Spleen (tissue), 11 donors: ENCODE results near the gene DOCK6. TPM values are rescaled to one million over a fixed set of nuclear protein-coding genes. Genes with fewer than 3 reads are reported as not detected.

Experiments used
- DNase-seq: peaks from one replicate; pipeline ENCODE4 v3.0.0-alpha.2; 2020
- H3K27ac ChIP-seq, 8 donors: fragments of 200-600 bp; sonication (generic) in 7 of 8; 1 replicate in 4 of 8; 2 replicates in 4 of 8; pipeline versions ENCODE4 v1.5.0 to v1.8.0; 2016 to 2021; ENCODE audit warnings: inconsistent platforms in 4 of 8, mild to moderate bottlenecking in 4 of 8, moderate library complexity in 1 of 8
- H3K27me3 ChIP-seq, 7 donors: fragments of 200-600 bp; sonication (generic) in 6 of 7; replicated peaks in 1 of 7; 1 replicate in 4 of 7; 2 replicates in 3 of 7; pipeline versions ENCODE4 v1.5.0 to v1.8.0; 2016 to 2021; ENCODE audit warnings: inconsistent platforms in 3 of 7, mild to moderate bottlenecking in 1 of 7
- H3K36me3 ChIP-seq, 6 donors: fragments of 200-600 bp; sonication (generic) in 5 of 6; 1 replicate in 4 of 6; 2 replicates in 2 of 6; pipeline versions ENCODE4 v1.5.0 to v1.8.0; 2016 to 2021; ENCODE audit warnings: inconsistent platforms in 2 of 6
- H3K4me1 ChIP-seq, 6 donors: fragments of 200-600 bp; sonication (generic) in 5 of 6; 1 replicate in 3 of 6; 2 replicates in 3 of 6; pipeline versions ENCODE4 v1.5.0 to v1.8.0; 2016 to 2021; ENCODE audit warnings: inconsistent platforms in 3 of 6
- H3K4me3 ChIP-seq, 8 donors: fragments of 200-600 bp; sonication (generic) in 7 of 8; 1 replicate in 4 of 8; 2 replicates in 4 of 8; pipeline versions ENCODE4 v1.5.0 to v1.8.0; 2016 to 2021; ENCODE audit warnings: inconsistent platforms in 4 of 8, mild to moderate bottlenecking in 4 of 8, moderate library complexity in 2 of 8
- H3K9me3 ChIP-seq, 8 donors: fragments of 200-600 bp; sonication (generic) in 7 of 8; 1 replicate in 4 of 8; 2 replicates in 4 of 8; pipeline versions ENCODE4 v1.5.0 to v1.8.0; 2016 to 2021; ENCODE audit warnings: inconsistent platforms in 4 of 8
- POLR2A ChIP-seq, 3 donors: fragments of 450-650 bp; IDR thresholded peaks; one replicate each; pipeline ENCODE4 v1.5.1; 2017; ENCODE audit warnings: antibody characterized with exemption in 3 of 3, mild to moderate bottlenecking in 1 of 3
- POLR2AphosphoS5 ChIP-seq, 3 donors: sonication (generic); formaldehyde crosslinking; IDR thresholded peaks; one replicate each; pipeline ENCODE4 v1.5.1; 2017; ENCODE audit warnings: antibody characterized with exemption in 3 of 3
- WGBS, 5 donors: extraction: QIAGEN DNeasy Blood & Tissue Kit in 3 of 5; methylation state at CpG; one replicate each; pipeline versions ENCODE4 v1.1.5 to v1.1.7; 2013 to 2018; 5-methylcytosine and 5-hydroxymethylcytosine counted together
- intact Hi-C: fragments of 100-400 bp; cut with DNase I; formaldehyde crosslinking; loops from one replicate; pipeline ENCODE4 v1.15.0; 2023; ENCODE audit warnings: low total_unique reads
- polyA plus RNA-seq, 3 donors: library from polyadenylated mRNA; stranded (reverse); fragments of 200-250 nt; gene quantifications; one replicate each; pipeline ENCODE4 v1.2.1, GENCODE V29; 2013
- total RNA-seq, 7 donors: library from RNA; depleted of rRNA in 3 of 7; stranded (reverse); fragments of >200 nt in 3 of 7; fragmentation: NEBNext Ultra II Directional in 4 of 7; extraction: Animal tissue kit (Norgen Biotek cat#: 25700) in 4 of 7; gene quantifications; one replicate each; pipeline versions ENCODE4 v1.1.0 to v1.2.1, GENCODE V29; 2016 to 2021
- TF ChIP-seq, protein P1 (sequence below), 11 experiments: fragments of 200-600 bp in 7 of 11; fragments of 450-650 bp in 4 of 11; sonication (generic) in 4 of 11; IDR thresholded peaks in 8 of 11; conservative IDR thresholded peaks in 3 of 11; 1 replicate in 7 of 11; 2 replicates in 4 of 11; pipeline versions ENCODE4 v1.4.0 to v1.8.0; 2016 to 2021; ENCODE audit warnings: antibody characterized with exemption in 11 of 11, inconsistent platforms in 4 of 11, mild to moderate bottlenecking in 1 of 11
- donor health status: healthy with polysubstance abuse.
- donor health status: DM: no; HTN: no; CAD: no; lungs with moderate emphysema.
- donor health status: DM: no; HTN: no; CAD: no.
- donor health status: Bipolar disorder and iron deficiency.
- donor health status: healthy.
- donor health status: DM: no; HTN: no; CAD: no.
- donor health status: DM: yes; HTN: yes; CAD: no.

The DOCK6 gene
- total and polyA plus RNA-seq, 10 donors = 12.5 to 105 (median 47.7) TPM

GRCh38 chr19:11204076-11204602 is 58.2 kb downstream of the DOCK6 start:
- TF ChIP-seq, protein P1, sequence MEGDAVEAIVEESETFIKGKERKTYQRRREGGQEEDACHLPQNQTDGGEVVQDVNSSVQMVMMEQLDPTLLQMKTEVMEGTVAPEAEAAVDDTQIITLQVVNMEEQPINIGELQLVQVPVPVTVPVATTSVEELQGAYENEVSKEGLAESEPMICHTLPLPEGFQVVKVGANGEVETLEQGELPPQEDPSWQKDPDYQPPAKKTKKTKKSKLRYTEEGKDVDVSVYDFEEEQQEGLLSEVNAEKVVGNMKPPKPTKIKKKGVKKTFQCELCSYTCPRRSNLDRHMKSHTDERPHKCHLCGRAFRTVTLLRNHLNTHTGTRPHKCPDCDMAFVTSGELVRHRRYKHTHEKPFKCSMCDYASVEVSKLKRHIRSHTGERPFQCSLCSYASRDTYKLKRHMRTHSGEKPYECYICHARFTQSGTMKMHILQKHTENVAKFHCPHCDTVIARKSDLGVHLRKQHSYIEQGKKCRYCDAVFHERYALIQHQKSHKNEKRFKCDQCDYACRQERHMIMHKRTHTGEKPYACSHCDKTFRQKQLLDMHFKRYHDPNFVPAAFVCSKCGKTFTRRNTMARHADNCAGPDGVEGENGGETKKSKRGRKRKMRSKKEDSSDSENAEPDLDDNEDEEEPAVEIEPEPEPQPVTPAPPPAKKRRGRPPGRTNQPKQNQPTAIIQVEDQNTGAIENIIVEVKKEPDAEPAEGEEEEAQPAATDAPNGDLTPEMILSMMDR (IDR thresholded peaks at IDR 0.05 in 8 of 11, conservative IDR thresholded peaks at IDR 0.05 in 3 of 11) = peak in 6 of 11 experiments; percentile 21 to 56 (median 43)
- TF ChIP-seq POLR2AphosphoS5 (IDR thresholded peaks at IDR 0.05) = no peak
- intact Hi-C loops = loop anchor here (5.0 kb wide), 2 partner anchors 77 to 167 kb away; no protein-coding TSS in a partner anchor
- Histone ChIP-seq H3K36me3 (peaks cover 0 to 52% (median 5%) of the 10 kb centered on the region in 6 donors), H3K27me3 (no peaks in the 10 kb centered on the region), H3K9me3 (no peaks in the 10 kb centered on the region), H3K4me1 (peaks cover 0 to 26% (median 10%) of the 10 kb centered on the region in 6 donors), H3K4me3 (no peak overlapping the region), H3K27ac (peak overlapping the region in 7 of 8 donors; percentile 20 to 74 (median 70))
- WGBS, 5 donors = 66 to 83% (median 80%) methylated on average over 8 to 9 of the region's 9 CpGs
- DNase-seq = no peak

GRCh38 chr19:11203194-11204075 is 58.9 kb downstream of the DOCK6 start:
- Histone ChIP-seq H3K27ac (peak overlapping the region in 7 of 8 donors; percentile 29 to 74 (median 70)), H3K9me3 (no peaks in the 10 kb centered on the region), H3K4me1 (peaks cover under 1 to 32% (median 11%) of the 10 kb centered on the region in 6 donors), H3K36me3 (peaks cover 0 to 45% (median 4%) of the 10 kb centered on the region in 6 donors), H3K4me3 (no peak overlapping the region), H3K27me3 (no peaks in the 10 kb centered on the region)
- 39 to 62% (median 47%) methylated on average over 16 to 17 of the region's 17 CpGs for WGBS, 5 donors
- TF ChIP-seq POLR2A (IDR thresholded peaks at IDR 0.05) = no peak
- TF ChIP-seq, protein P1 (IDR thresholded peaks at IDR 0.05 in 8 of 11, conservative IDR thresholded peaks at IDR 0.05 in 3 of 11) = peak; percentile 37 to 86 (median 77)
- TF ChIP-seq POLR2AphosphoS5 (IDR thresholded peaks at IDR 0.05) = peak; percentile 17 to 53 (median 26)
- no peak for DNase-seq
- intact Hi-C loops = loop anchor here (5.0 kb wide), 2 partner anchors 76 to 166 kb away; no protein-coding TSS in a partner anchor

DNA sequence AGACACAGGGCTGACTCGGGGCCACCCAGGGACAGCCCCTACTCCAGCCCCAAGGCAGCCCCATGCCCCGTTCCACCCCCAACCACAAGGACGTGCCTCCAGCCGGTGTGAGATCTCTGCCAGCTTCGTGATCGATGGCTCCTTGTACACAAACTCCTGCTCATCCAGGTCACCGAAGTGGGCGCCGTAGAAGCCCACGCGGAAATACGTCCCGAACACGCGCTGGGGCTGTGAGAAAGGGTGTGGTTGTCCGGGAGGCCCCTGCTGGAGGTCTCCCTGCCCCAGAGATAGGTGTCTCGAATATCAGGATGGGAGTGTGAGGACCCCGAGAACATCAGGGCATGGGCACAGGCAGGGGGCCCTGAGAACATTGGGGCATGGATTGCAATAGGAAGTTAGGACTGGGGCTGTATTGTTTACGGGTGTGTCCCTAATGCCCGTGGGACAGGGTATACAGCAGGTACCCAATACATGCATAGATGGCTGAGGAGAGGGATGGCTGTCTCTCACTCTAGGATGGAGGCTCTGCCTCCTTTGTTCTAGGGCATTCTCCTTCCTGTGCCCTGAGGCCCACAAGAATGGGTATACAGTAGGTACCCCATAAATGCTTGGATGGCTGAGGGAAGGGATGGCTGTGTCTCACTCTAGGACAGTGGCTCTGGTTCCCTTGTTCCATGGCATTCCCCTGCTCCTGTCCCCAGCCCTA is 59.7 kb downstream of the DOCK6 start:
- H3K36me3 ChIP-seq = peaks cover 0 to 40% (median 4%) of the 10 kb centered on the region in 6 donors
- no peak for DNase-seq
- peak overlapping the region in 6 of 8 donors; percentile 47 to 74 (median 70) for H3K27ac ChIP-seq
- TF ChIP-seq, protein P1 (IDR thresholded peaks at IDR 0.05 in 8 of 11, conservative IDR thresholded peaks at IDR 0.05 in 3 of 11) = no peak
- no peak for TF ChIP-seq POLR2AphosphoS5 (IDR thresholded peaks at IDR 0.05)
- no peak for TF ChIP-seq POLR2A (IDR thresholded peaks at IDR 0.05)
- no peak overlapping the region for H3K4me3 ChIP-seq
- intact Hi-C loops = loop anchor here (5.0 kb wide), 2 partner anchors 75 to 165 kb away; no protein-coding TSS in a partner anchor
- WGBS, 5 donors = 84 to 87% (median 86%) methylated on average over 19 to 20 of the region's 20 CpGs
- H3K27me3 ChIP-seq = no peaks in the 10 kb centered on the region
- H3K9me3 ChIP-seq = no peaks in the 10 kb centered on the region
- H3K4me1 ChIP-seq = peaks cover 7 to 40% (median 19%) of the 10 kb centered on the region in 6 donors
